ENCODE measurements around the gene AGAP4.
"Not testable (repeated sequence)": the region's sequence is repeated elsewhere in the genome, so short reads cannot be mapped to it uniquely, and the experiment has no call there.

AGAP4 gene

GRCh38 chr10:45803060-45804010, 44.0 kb downstream of the AGAP4 start:
- in situ Hi-C loops (cut with HindIII; ENCODE audit: low pct_ligation_motif_present, low pct_unique_long_range_greater_than_20kb, low sequenced_read_pairs): not testable (repeated sequence)
- peak; percentile 85 for DNase-seq

DNA sequence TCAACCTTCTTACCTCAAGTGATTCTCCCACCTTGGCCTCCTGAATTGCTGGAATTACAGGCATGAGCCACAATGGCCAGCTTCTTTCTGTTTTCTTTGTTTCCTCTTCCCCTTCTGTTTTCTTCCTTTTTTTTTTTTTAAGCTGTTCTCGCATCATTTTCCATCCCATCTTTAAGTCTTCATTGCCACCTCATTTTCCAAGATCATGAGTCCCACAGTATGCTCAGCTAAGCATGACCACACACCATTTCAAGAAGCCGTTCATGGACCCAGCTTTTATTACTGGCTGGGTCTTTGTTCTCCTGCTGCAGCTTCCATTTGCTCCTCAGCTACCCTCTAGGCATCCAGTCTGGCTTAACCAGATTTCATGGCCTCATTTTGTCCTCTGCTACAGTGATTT, 52.5 kb downstream of the AGAP4 start:
- DNase-seq; in situ Hi-C loops (cut with HindIII; ENCODE audit: low pct_ligation_motif_present, low pct_unique_long_range_greater_than_20kb, low sequenced_read_pairs): not testable (repeated sequence)

- in situ Hi-C loops (cut with HindIII; ENCODE audit: low pct_ligation_motif_present, low pct_unique_long_range_greater_than_20kb, low sequenced_read_pairs): not testable (repeated sequence)
Measured at GRCh38 chr10:45790694-45791426, 56.4 kb downstream of the AGAP4 start.

DNA sequence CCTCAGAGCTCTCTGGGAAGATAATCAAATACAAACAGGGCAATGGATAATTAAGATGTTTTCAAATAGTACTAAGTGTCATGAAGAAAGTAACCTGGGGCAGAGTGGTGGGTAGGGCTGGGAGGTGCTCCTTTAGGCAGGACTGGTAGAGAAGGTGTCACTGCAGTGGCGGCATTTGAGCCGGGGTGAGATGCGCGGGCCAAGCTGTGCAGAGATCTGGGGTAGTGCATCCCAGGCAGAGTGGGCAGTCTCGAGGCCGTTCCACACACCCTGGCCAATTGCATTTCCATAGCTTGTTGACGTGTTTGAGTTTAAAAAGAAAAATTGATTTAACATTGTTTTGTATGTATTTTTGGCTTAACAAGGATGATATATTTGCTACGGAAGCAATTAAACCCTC, 57.3 kb downstream of the AGAP4 start:
- DNase-seq; in situ Hi-C loops (cut with HindIII; ENCODE audit: low pct_ligation_motif_present, low pct_unique_long_range_greater_than_20kb, low sequenced_read_pairs): not testable (repeated sequence)

More at GRCh38 chr10:45790694-45791426, 56.4 kb downstream of the AGAP4 start:
- not testable (repeated sequence) for DNase-seq

GRCh38 chr10:45787212-45787741, 60.0 kb downstream of the AGAP4 start:
- in situ Hi-C loops (cut with HindIII; ENCODE audit: low pct_ligation_motif_present, low pct_unique_long_range_greater_than_20kb, low sequenced_read_pairs); DNase-seq: not testable (repeated sequence)

- in situ Hi-C loops (cut with HindIII; ENCODE audit: low pct_ligation_motif_present, low pct_unique_long_range_greater_than_20kb, low sequenced_read_pairs); DNase-seq: not testable (repeated sequence)
Measured at GRCh38 chr10:45786217-45786616, 61.1 kb downstream of the AGAP4 start.

Measured in ACHN (cell line).